MCF 10A (cell line): ENCODE results near the gene UBE2N. TPM values are rescaled to one million over a fixed set of nuclear protein-coding genes. Genes with fewer than 3 reads are reported as not detected.
"Not testable (repeated sequence)": the region's sequence is repeated elsewhere in the genome, so short reads cannot be mapped to it uniquely, and the experiment has no call there.

Experiments used
- BruUV-seq: library from RNA; stranded (reverse); fragments of 400-500 nt; replicated peaks from 2 replicates; lab custom pipeline; 2021; lab: Mats Ljungman, UMichigan
- CTCF ChIA-PET: fragments of 300-600 bp; sonication (Branson Sonifier 250); formaldehyde crosslinking; extraction: SDS; loops from one replicate; lab custom pipeline; 2021; ENCODE audit warnings: antibody characterized with exemption, inconsistent platforms; lab: Yijun Ruan, JAX
- POLR2A ChIA-PET: fragments of 300-600, 350-650 bp; sonication (Branson Sonifier 250); formaldehyde crosslinking; extraction: SDS; loops from one replicate; lab custom pipeline; 2020; ENCODE audit warnings: antibody characterized with exemption, inconsistent platforms; lab: Yijun Ruan, JAX
- DNase-seq: peaks from one replicate; pipeline ENCODE4 v3.0.0-alpha.2; 2018; ENCODE audit not compliant: unreplicated experiment
- H3K27ac Mint-ChIP-seq: one replicate; pipeline ENCODE4 v1.8.0; 2022; ENCODE audit warnings: mild to moderate bottlenecking, low read depth, mixed read lengths; ENCODE audit not compliant: unreplicated experiment
- H3K27me3 Mint-ChIP-seq: one replicate; pipeline ENCODE4 v1.8.0; 2022; ENCODE audit warnings: mixed read lengths; ENCODE audit not compliant: insufficient read depth, unreplicated experiment
- H3K36me3 Mint-ChIP-seq: one replicate; pipeline ENCODE4 v1.8.0; 2022; ENCODE audit warnings: mild to moderate bottlenecking, moderate library complexity, mixed read lengths; ENCODE audit not compliant: insufficient read depth, unreplicated experiment
- H3K4me1 Mint-ChIP-seq: one replicate; pipeline ENCODE4 v1.8.0; 2022; ENCODE audit warnings: mixed read lengths; ENCODE audit not compliant: insufficient read depth, unreplicated experiment
- H3K4me3 Mint-ChIP-seq: one replicate; pipeline ENCODE4 v1.8.0; 2022; ENCODE audit warnings: mild to moderate bottlenecking, moderate library complexity, mixed read lengths; ENCODE audit not compliant: unreplicated experiment
- H3K9me3 Mint-ChIP-seq: one replicate; pipeline ENCODE4 v1.8.0; 2022; ENCODE audit warnings: mixed read lengths; ENCODE audit not compliant: unreplicated experiment
- CTCF ChIP-seq: fragments of 200-600 bp; IDR thresholded peaks from one replicate; pipeline ENCODE4 v1.8.0; 2022; ENCODE audit warnings: antibody characterized with exemption, mild to moderate bottlenecking; ENCODE audit not compliant: unreplicated experiment
- intact Hi-C: fragments of 100-400 bp; cut with micrococcal nuclease; formaldehyde crosslinking; loops from 2 replicates; pipeline ENCODE4 v1.14.1; 2022
- total RNA-seq: library from RNA; stranded (reverse); gene quantifications from 2 replicates; pipeline ENCODE4 v1.2.3, GENCODE V29; 2022

UBE2N gene
- total RNA-seq, 1 experiment from 2014 or later: 144 TPM

DNA sequence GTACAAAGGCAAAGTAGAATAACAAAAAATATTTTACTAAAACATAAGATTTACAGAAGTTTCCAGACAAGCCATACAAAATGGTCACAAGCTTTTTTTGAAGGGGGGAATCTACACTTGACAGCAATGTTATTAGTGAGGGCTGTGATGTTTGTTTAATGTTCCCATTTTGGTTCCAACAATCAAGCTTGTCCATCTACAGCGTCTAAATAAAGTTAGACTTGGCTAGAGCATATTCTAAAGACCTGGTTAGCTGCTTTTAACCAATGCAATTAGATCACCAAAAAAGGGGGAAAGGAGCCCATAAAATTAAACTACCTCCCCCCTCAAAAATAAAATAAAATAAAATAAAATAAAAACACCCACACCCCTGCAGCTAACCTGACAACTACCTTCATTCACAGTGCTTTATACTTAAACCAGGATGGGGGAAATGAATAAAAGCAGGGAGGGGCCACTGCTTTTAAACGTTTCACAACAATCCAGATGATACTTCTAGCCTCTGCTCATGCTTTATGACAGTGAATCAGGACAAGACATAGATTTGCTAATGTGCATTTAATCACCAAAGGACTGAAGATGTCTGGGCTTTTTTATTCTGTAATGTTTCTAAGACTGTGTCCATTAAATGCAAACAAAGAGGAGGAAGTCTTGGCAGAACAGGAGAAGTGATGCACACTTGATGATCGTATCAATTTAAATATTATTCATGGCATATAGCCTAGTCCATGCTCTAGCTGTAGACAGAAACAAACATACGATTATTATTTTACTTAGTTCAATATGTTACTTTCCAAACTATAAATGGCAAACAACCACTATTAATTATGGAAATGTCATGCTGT lies 32.2 kb downstream of the UBE2N start:
- H3K9me3 Mint-ChIP-seq, DNase-seq, H3K27me3 Mint-ChIP-seq, H3K4me3 Mint-ChIP-seq: not testable (repeated sequence)
- intact Hi-C loops: loop anchor here (10.0 kb wide), 1 partner anchor 695 kb away; no protein-coding TSS in a partner anchor
- POLR2A ChIA-PET: interaction anchor here (0.6 to 3.4 kb wide), 5 partner anchors 12 to 1519 kb away, joined by 3 to 13 read pairs (median 3); no protein-coding TSS in a partner anchor
- H3K27ac Mint-ChIP-seq: peak overlapping the region; percentile 9
- CTCF ChIA-PET: interaction anchor here (0.6 to 4.3 kb wide), 6 partner anchors 11 to 692 kb away, joined by 3 to 29 read pairs (median 3); no protein-coding TSS in a partner anchor
- TSS peak; percentile 82 for BruUV-seq
- H3K36me3 Mint-ChIP-seq: peaks cover 45% of the 10 kb centered on the region
- peaks cover 21% of the 10 kb centered on the region for H3K4me1 Mint-ChIP-seq

DNA sequence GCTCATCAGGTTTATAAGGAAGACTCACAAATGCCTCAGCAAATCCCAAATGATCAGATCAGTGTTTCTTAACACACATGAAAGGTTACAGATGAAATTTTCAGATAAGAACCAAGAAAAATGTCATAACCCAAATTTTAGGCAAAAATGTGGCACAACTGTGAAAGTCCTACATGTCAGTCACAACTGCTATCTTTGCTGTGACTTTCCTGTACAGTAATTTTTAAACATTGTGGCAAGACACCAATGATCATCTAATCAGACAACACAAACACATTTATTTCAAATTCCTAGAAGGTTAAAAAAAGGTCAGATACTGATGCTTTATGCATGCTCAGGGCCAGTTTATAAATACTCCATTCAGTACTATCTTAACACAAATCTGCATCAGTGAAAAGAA lies 32.9 kb downstream of the UBE2N start:
- intact Hi-C loops: no loop called here
- TF ChIP-seq CTCF: no peak
- Mint-ChIP-seq H3K4me3 (no peak overlapping the region), H3K36me3 (peaks cover 53% of the 10 kb centered on the region), H3K27ac (no peak overlapping the region), H3K4me1 (peaks cover 16% of the 10 kb centered on the region), H3K9me3 (no peaks in the 10 kb centered on the region), H3K27me3 (no peaks in the 10 kb centered on the region)
- BruUV-seq: no TSS peak
- ChIA-PET POLR2A (interaction anchor here (0.7 to 3.4 kb wide), 3 partner anchors 11 to 1518 kb away, joined by 3 to 13 read pairs (median 3); no protein-coding TSS in a partner anchor), CTCF (interaction anchor here (0.6 to 4.3 kb wide), 6 partner anchors 11 to 693 kb away, joined by 3 to 29 read pairs (median 4); no protein-coding TSS in a partner anchor)
- no peak for DNase-seq

- intact Hi-C loops: no loop called here
- DNase-seq: no peak
- TF ChIP-seq CTCF: no peak
- no TSS peak for BruUV-seq
- Mint-ChIP-seq H3K4me1 (peaks cover 7% of the 10 kb centered on the region), H3K27ac (no peak overlapping the region), H3K27me3 (no peaks in the 10 kb centered on the region), H3K4me3 (no peak overlapping the region), H3K36me3 (peaks cover 61% of the 10 kb centered on the region), H3K9me3 (no peaks in the 10 kb centered on the region)
- CTCF ChIA-PET: interaction anchor here (0.8 to 4.3 kb wide), 5 partner anchors 10 to 420 kb away, joined by 3 to 29 read pairs (median 3); no protein-coding TSS in a partner anchor
- POLR2A ChIA-PET: interaction anchor here (0.8 to 1.1 kb wide), 2 partner anchors 24 to 479 kb away, joined by 3 read pairs; partner anchors contain the start of gene EEA1
These were observed 33.8 kb downstream of the UBE2N start for GRCh38 chr12:93407963-93408283.

- Mint-ChIP-seq H3K4me1 (peaks cover 1% of the 10 kb centered on the region), H3K27ac (no peak overlapping the region), H3K36me3 (peaks cover 68% of the 10 kb centered on the region), H3K27me3 (no peaks in the 10 kb centered on the region), H3K9me3 (no peaks in the 10 kb centered on the region), H3K4me3 (no peak overlapping the region)
- no TSS peak for BruUV-seq
- intact Hi-C loops: no loop called here
- CTCF ChIA-PET: interaction anchor here (0.9 to 4.3 kb wide), 4 partner anchors 12 to 420 kb away, joined by 3 to 29 read pairs (median 4); no protein-coding TSS in a partner anchor
- TF ChIP-seq CTCF: no peak
- POLR2A ChIA-PET: interaction anchor here (0.8 to 1.1 kb wide), 3 partner anchors 10 to 478 kb away, joined by 3 read pairs; partner anchors contain the start of gene EEA1
- no peak for DNase-seq
These were observed 34.4 kb downstream of the UBE2N start for GRCh38 chr12:93407054-93407962.
